Activated naive CD4-positive, alpha-beta T cell treated with anti-CD3 and anti-CD28 coated beads for 36 hours (primary cell): ENCODE data around the gene KCNMA1. TPM values are rescaled to one million over a fixed set of nuclear protein-coding genes. Genes with fewer than 3 reads are reported as not detected.

Experiments used
- CTCF ChIA-PET: fragments of 350-600 bp; sonication (Branson Sonifier 250); formaldehyde crosslinking; loops from one replicate; lab custom pipeline; 2021; ENCODE audit warnings: antibody characterized with exemption; lab: Charles Lee
- DNase-seq: peaks from one replicate; pipeline ENCODE4 v3.0.0-alpha.2; 2020
- H3K27ac Mint-ChIP-seq: one replicate; pipeline ENCODE4 v1.8.0; 2021; ENCODE audit warnings: mild to moderate bottlenecking, mixed read lengths
- H3K27me3 Mint-ChIP-seq: one replicate; pipeline ENCODE4 v1.8.0; 2021; ENCODE audit warnings: low read depth, mixed read lengths
- H3K36me3 Mint-ChIP-seq: one replicate; pipeline ENCODE4 v1.8.0; 2021; ENCODE audit warnings: low read depth, mixed read lengths
- H3K4me1 Mint-ChIP-seq: one replicate; pipeline ENCODE4 v1.8.0; 2021; ENCODE audit warnings: low read depth, mixed read lengths
- H3K4me3 Mint-ChIP-seq: one replicate; pipeline ENCODE4 v1.8.0; 2021; ENCODE audit warnings: mild to moderate bottlenecking, moderate library complexity, mixed read lengths
- H3K9me3 Mint-ChIP-seq: one replicate; pipeline ENCODE4 v1.8.0; 2021; ENCODE audit warnings: mixed read lengths
- intact Hi-C: fragments of 100-400 bp; cut with micrococcal nuclease; formaldehyde crosslinking; loops from one replicate; pipeline ENCODE4 v1.15.1; 2023
- total RNA-seq, 2 experiments: library from RNA; stranded (reverse); gene quantifications; one replicate each; pipeline ENCODE4 v1.2.3, GENCODE V29; 2021

KCNMA1 gene
- total RNA-seq, 2 experiments from 2014 or later, result not detected

DNA sequence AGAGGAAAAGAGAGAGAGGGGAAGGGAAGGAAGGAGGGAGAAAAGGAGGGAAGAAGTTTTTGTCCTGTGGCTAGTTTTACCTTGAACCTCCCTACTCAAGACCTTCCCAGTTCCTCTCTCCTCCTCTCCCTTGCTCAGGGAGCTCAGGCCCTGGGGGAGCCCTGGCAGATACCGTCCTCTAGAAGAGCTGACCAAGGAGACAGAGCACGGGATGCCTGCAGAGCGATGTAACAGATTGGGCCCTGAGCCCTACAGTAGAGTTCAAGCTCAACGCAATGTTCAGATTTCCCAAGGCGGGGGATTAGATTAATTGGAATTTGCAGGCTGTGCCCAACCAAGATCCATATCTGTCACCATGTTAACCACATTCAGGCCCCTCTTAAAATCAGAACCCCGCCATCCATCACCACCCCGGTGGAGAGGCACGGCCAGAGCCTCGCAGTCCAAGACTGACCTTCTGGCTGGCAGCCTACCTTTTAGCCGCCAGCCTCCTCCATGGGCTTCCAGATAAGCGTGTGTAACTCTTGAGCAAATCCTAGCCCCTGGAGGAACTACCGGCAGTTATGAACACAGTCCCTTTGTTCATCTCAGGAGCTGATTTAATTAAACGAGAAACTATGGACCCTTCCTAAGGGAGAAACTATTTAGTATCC is 70.6 kb downstream of the KCNMA1 start:
- H3K4me3 Mint-ChIP-seq, result no peak overlapping the region
- CTCF ChIA-PET, result interaction anchor here (0.6 kb wide), 1 partner anchor 74 kb away, joined by 3 read pairs; no protein-coding TSS in a partner anchor
- no peak for DNase-seq

DNA sequence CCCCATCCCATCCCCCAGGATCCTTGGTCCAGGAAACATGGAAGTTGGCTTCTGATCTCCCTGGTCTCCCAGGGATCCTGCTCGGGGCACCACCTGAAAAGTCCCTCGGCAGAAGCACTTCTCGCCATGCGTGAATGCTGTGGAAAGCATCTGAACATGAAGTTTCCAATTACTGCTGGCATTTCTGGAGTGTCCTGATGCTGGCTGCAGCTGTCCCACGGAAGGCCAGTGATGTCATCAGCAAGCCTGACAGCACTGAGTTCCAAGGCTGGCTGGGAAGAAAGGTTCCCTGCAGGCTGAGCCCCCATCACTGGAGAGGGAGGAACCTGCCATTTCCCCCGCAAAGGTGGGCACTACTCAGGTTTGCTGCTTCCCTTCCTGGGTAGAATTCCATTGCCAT is 71.4 kb downstream of the KCNMA1 start:
- intact Hi-C loops, result no loop called here
- H3K4me3 Mint-ChIP-seq, result no peak overlapping the region
- peaks cover 22% of the 10 kb centered on the region for H3K27me3 Mint-ChIP-seq
- no peak for DNase-seq
- H3K4me1 Mint-ChIP-seq, result no peaks in the 10 kb centered on the region
- CTCF ChIA-PET, result no interaction called here
- H3K27ac Mint-ChIP-seq, result no peak overlapping the region
- H3K36me3 Mint-ChIP-seq, result no peaks in the 10 kb centered on the region
- no peaks in the 10 kb centered on the region for H3K9me3 Mint-ChIP-seq

More for the DNA sequence above, 70.6 kb downstream of the KCNMA1 start:
- intact Hi-C loops, result no loop called here
- Mint-ChIP-seq H3K27ac (no peak overlapping the region), H3K9me3 (no peaks in the 10 kb centered on the region), H3K36me3 (no peaks in the 10 kb centered on the region), H3K27me3 (peaks cover 18% of the 10 kb centered on the region), H3K4me1 (no peaks in the 10 kb centered on the region)

DNA sequence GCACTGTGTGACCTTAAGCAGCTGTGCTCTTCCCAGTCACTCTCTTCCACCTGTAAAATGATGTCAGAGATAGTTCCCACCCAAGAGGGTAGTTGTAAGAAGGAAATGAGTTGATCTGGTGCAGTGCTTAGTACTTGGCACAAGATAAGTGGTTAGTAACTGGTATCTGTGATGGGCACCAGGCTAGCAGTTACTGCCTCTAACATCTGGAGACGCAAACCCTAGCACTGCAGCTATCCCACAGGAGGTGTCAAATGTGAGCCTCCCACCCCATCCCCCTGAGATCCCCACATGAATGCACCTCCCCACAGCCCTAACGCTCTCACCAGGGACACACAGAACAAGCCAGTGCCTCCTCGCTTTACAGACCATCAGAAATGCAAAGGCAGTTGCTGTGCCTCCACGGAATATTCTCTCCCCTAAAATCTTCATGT is 72.0 kb downstream of the KCNMA1 start:
- Mint-ChIP-seq H3K4me3 (no peak overlapping the region), H3K27ac (no peak overlapping the region), H3K9me3 (no peaks in the 10 kb centered on the region), H3K27me3 (peaks cover 22% of the 10 kb centered on the region), H3K4me1 (no peaks in the 10 kb centered on the region), H3K36me3 (no peaks in the 10 kb centered on the region)
- intact Hi-C loops, result no loop called here
- CTCF ChIA-PET, result no interaction called here
- DNase-seq, result no peak

DNA sequence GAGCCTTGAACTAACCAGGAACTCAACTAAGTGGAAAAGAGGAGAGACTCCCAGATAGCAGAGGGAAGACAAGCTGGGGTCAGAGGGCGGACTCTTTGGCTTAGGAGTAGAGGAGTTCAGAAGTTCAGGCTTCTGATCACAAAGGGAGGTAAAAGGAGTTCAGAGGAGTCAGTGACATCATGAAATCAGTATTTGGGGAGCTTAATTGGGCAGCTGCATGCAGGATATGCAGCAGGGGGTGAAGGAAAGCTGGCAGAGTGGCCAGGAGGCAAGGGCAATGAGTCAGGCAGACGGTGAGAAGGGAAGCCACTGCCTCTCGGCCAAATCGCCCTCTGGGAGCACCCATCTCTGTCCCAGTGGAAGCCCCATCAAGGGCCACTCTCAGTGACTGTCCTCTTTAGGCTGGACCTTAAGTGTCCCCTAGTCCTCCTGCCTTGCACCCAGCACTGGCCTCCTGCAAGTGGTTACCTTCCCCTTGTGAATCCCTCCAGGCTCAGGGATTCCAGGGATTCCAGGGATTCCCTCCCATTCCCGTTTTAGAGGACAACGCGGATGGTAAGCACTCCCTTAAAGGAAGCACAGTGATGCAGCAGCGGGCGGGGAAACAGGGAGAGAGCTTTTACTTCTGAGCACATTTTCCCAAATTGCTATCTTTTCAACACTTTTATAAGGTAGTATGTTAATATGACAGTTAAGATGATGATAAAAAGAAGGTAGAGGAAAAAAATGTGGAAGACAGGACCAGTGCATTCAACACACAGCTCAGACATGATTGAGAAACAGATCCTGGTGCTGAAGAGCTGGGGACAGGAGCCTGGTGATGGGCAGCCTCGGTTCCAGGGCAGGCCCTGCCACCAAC is 72.6 kb downstream of the KCNMA1 start:
- CTCF ChIA-PET, result no interaction called here
- Mint-ChIP-seq H3K4me1 (no peaks in the 10 kb centered on the region), H3K27me3 (peaks cover 22% of the 10 kb centered on the region), H3K9me3 (no peaks in the 10 kb centered on the region), H3K27ac (no peak overlapping the region), H3K36me3 (no peaks in the 10 kb centered on the region), H3K4me3 (no peak overlapping the region)
- intact Hi-C loops, result no loop called here
- no peak for DNase-seq

- H3K27me3 Mint-ChIP-seq, result peaks cover 22% of the 10 kb centered on the region
- intact Hi-C loops, result no loop called here
- no peaks in the 10 kb centered on the region for H3K36me3 Mint-ChIP-seq
- no peak for DNase-seq
- CTCF ChIA-PET, result no interaction called here
- H3K4me3 Mint-ChIP-seq, result no peak overlapping the region
- H3K4me1 Mint-ChIP-seq, result no peaks in the 10 kb centered on the region
- H3K27ac Mint-ChIP-seq, result no peak overlapping the region
- H3K9me3 Mint-ChIP-seq, result no peaks in the 10 kb centered on the region
Measured at GRCh38 chr10:77563638-77564270, 73.9 kb downstream of the KCNMA1 start.

DNA sequence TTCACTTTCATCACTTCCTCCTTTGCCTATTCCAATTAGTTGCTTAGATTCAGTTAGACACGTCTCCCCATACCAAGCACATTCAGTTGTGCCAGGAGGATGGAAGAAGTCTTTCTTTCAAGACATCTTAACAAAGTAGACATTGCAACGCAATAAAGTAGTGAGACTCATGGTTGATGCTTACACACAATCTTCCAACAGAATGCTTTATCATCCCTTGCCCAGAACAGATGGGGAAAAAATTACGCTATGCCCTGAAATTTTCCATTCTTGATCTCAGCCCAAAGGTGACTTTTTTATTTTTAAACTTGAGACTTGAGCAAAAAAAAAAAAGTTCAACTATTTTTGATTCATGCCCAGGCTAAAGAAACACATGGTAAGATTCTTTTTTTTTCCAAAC is 74.9 kb downstream of the KCNMA1 start:
- Mint-ChIP-seq H3K36me3 (no peaks in the 10 kb centered on the region), H3K4me3 (no peak overlapping the region), H3K9me3 (no peaks in the 10 kb centered on the region), H3K27ac (no peak overlapping the region), H3K27me3 (peaks cover 22% of the 10 kb centered on the region), H3K4me1 (no peaks in the 10 kb centered on the region)
- DNase-seq, result no peak
- CTCF ChIA-PET, result no interaction called here
- intact Hi-C loops, result no loop called here

DNA sequence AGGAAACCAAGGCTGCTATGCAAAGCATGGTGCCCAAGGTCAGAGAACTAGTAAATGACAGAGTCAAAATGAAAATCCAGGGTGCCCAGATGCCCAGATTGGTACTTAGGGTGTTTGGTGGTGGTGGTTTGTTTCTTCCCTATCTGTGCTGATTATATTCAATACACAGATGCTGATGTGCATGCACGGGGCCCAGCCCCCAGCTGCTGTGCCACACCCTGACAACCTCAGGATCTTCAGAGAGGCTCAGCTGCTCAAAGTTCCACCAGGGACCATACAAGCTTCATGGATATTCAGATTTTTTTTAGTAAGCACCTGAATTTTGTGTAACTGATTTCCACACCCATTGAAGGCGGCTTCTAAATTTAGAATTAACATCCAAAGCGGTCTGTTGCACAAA is 75.6 kb downstream of the KCNMA1 start:
- intact Hi-C loops, result no loop called here
- no peak for DNase-seq
- Mint-ChIP-seq H3K4me3 (no peak overlapping the region), H3K27ac (no peak overlapping the region), H3K36me3 (no peaks in the 10 kb centered on the region), H3K27me3 (peaks cover 22% of the 10 kb centered on the region), H3K9me3 (no peaks in the 10 kb centered on the region), H3K4me1 (no peaks in the 10 kb centered on the region)
- CTCF ChIA-PET, result interaction anchor here (1.0 kb wide), 1 partner anchor 79 kb away, joined by 3 read pairs; no protein-coding TSS in a partner anchor

- no peaks in the 10 kb centered on the region for H3K4me1 Mint-ChIP-seq
- H3K27me3 Mint-ChIP-seq, result peaks cover 18% of the 10 kb centered on the region
- no peak overlapping the region for H3K4me3 Mint-ChIP-seq
- H3K27ac Mint-ChIP-seq, result no peak overlapping the region
- CTCF ChIA-PET, result no interaction called here
- no peak for DNase-seq
- intact Hi-C loops, result no loop called here
- H3K9me3 Mint-ChIP-seq, result no peaks in the 10 kb centered on the region
- no peaks in the 10 kb centered on the region for H3K36me3 Mint-ChIP-seq
Measured at GRCh38 chr10:77560471-77560870, 77.1 kb downstream of the KCNMA1 start.

DNA sequence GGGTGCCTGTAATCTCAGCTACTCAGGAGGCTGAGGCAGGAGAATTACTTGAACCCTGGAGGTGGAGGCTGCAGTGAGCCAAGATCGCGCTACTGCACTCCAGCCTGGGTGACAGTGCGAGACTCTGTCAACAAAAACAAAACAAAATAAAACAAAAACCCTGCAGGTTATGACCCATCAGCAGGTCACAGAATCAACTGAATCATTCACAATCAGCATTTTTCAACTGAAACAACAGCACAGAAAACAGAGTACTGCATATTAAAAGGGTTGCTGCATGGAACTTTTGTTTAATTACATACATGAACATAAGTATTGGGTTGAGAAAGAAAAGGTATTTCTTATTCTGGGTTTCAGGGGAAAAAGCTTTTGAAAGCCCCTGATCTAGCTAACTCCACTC is 77.6 kb downstream of the KCNMA1 start:
- DNase-seq, result no peak
- CTCF ChIA-PET, result no interaction called here
- intact Hi-C loops, result no loop called here

DNA sequence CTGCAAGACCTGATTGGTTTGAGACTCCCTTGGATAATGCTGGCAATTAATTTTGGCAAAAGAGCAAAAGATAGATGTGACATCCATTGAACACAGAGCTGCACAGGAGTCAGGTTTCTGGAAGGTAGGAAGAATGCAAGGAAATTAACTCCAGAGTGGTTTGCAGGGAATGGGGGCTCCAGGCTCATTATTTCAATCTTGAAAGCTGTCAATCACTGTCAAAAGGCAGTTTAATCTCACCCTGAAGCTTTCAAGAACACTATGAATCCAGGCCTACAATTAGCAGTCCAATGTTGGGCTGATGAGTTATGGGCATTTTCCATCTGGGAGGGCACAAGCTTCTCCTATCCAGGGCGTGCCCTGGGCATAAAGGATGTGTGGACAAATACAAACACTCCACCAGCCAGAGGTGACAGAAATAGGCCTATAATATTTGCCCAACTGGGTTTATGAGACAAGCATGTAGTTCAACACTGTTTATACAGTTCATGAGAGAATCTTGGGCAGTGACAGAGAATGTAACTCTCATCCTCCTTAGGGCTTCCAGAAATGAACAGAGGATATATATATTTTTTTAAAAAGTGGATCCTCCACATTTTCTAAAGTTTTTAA is 80.5 kb downstream of the KCNMA1 start:
- intact Hi-C loops, result no loop called here

More for the DNA sequence above, 77.6 kb downstream of the KCNMA1 start:
- H3K27ac Mint-ChIP-seq, result no peak overlapping the region
- H3K4me1 Mint-ChIP-seq, result no peaks in the 10 kb centered on the region
- H3K27me3 Mint-ChIP-seq, result peaks cover 17% of the 10 kb centered on the region
- H3K36me3 Mint-ChIP-seq, result no peaks in the 10 kb centered on the region
- no peaks in the 10 kb centered on the region for H3K9me3 Mint-ChIP-seq
- H3K4me3 Mint-ChIP-seq, result no peak overlapping the region

GRCh38 chr10:77555591-77556212 is 81.9 kb downstream of the KCNMA1 start:
- intact Hi-C loops, result no loop called here
- CTCF ChIA-PET, result no interaction called here
- H3K36me3 Mint-ChIP-seq, result no peaks in the 10 kb centered on the region
- no peaks in the 10 kb centered on the region for H3K27me3 Mint-ChIP-seq
- H3K4me3 Mint-ChIP-seq, result no peak overlapping the region
- H3K27ac Mint-ChIP-seq, result no peak overlapping the region
- no peaks in the 10 kb centered on the region for H3K9me3 Mint-ChIP-seq
- DNase-seq, result no peak
- no peaks in the 10 kb centered on the region for H3K4me1 Mint-ChIP-seq

More for the DNA sequence above, 80.5 kb downstream of the KCNMA1 start:
- Mint-ChIP-seq H3K4me1 (no peaks in the 10 kb centered on the region), H3K36me3 (no peaks in the 10 kb centered on the region), H3K27me3 (peaks cover 4% of the 10 kb centered on the region), H3K4me3 (no peak overlapping the region), H3K27ac (no peak overlapping the region), H3K9me3 (no peaks in the 10 kb centered on the region)
- no peak for DNase-seq
- CTCF ChIA-PET, result interaction anchor here (0.6 to 0.7 kb wide), 2 partner anchors 106 to 1345 kb away, joined by 5 to 6 read pairs; no protein-coding TSS in a partner anchor

DNA sequence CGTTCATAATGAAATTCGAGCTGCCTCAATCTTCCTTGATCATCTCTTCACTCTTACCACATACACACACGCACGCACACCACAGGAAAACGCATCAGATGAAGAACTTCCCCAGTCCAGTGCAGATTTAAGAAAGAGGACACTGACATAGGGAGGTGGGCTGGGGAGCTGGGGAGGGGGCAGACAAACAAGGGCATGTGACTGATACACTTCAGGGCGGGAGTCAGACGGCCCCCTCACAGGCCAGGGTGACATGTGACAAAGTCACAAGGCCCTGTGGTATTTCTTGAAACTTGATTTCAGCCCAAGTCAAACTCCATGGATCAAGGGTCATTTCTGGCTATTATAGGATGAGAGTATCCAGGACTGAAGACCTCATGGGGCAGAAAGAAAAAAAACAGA is 82.6 kb downstream of the KCNMA1 start:
- Mint-ChIP-seq H3K27me3 (no peaks in the 10 kb centered on the region), H3K9me3 (no peaks in the 10 kb centered on the region), H3K4me1 (no peaks in the 10 kb centered on the region), H3K27ac (no peak overlapping the region), H3K36me3 (no peaks in the 10 kb centered on the region), H3K4me3 (no peak overlapping the region)
- intact Hi-C loops, result no loop called here
- no peak for DNase-seq
- CTCF ChIA-PET, result no interaction called here
